ENCODE data around the gene KCTD2.
A peak's percentile ranks its signal among the peaks of the same experiment; 100 is the strongest.

KCTD2 gene

DNA sequence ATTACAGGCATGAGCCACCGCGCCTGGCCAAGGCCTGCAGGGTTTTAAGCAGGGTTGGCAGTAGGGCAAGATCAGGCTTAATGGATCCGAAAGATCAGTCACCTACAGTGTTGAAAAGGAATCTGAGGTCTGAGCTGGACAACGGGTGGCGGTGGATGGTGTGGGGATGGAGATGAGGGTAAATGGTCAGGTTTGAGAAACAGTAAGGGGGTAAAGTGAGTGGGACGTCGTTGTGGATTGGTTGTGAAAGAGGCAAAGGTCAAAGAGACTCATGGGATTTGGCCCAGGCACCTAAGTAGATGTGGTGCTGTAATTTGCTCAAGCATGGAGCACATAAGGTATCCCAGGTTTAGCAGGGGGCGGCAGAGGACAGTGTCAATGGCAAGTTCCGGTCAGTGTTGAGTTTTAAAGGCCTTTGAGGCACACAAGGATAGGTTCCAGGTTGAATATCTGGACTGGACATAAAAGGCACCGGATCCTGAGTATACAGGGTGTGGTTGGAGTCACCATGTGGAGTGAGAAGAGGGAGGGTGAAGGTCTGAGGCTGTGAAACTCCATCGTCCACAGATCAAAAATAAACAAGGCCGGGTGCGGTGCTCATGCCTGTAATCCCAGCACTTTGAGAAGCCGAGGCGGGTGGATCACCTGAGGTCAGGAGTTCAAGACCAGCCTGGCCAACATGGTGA is 39.6 kb downstream of the KCTD2 start:
- no peak overlapping the region for H3K27ac ChIP-seq
- no peak overlapping the region for H3K9ac ChIP-seq
- H3K4me1 ChIP-seq, result peaks cover 52% of the 10 kb centered on the region
- H3K4me2 ChIP-seq, result peak overlapping the region; percentile 98
- H3K4me3 ChIP-seq, result no peak overlapping the region
- H3K27me3 ChIP-seq, result no peaks in the 10 kb centered on the region
- no peak for TF ChIP-seq Cebpa-rat (IDR thresholded peaks at IDR 0.05)
- H3K9me3 ChIP-seq, result no peaks in the 10 kb centered on the region
- H4K20me1 ChIP-seq, result no peaks in the 10 kb centered on the region
- H3K36me3 ChIP-seq, result no peaks in the 10 kb centered on the region

DNA sequence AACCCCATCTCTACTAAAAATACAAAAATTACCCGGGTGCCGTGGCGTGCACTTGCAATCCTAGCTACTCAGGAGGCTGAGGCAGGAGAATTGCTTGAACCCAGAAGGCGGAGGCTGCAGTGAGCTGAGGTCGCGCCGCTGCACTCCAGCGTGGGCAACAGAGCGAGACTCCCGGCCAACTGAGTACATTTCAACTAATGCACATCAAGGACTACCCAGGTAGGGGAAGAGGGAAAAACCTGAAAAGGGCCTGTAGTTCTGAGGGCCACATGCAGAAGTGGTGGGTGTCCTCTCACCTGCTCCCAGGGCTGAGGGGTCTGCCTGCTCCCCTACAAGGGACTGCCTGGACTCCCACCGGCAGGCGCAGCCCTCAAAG is 40.1 kb downstream of the KCTD2 start:
- no peaks in the 10 kb centered on the region for H4K20me1 ChIP-seq
- H3K9me3 ChIP-seq, result no peaks in the 10 kb centered on the region
- no peak for TF ChIP-seq Cebpa-rat (IDR thresholded peaks at IDR 0.05)
- H3K9ac ChIP-seq, result peak overlapping the region; percentile 84
- H3K27me3 ChIP-seq, result no peaks in the 10 kb centered on the region
- peak overlapping the region; percentile 77 for H3K27ac ChIP-seq
- H3K36me3 ChIP-seq, result no peaks in the 10 kb centered on the region
- H3K4me3 ChIP-seq, result peak overlapping the region; percentile 76
- H3K4me1 ChIP-seq, result peaks cover 52% of the 10 kb centered on the region
- H3K4me2 ChIP-seq, result peak overlapping the region; percentile 98

DNA sequence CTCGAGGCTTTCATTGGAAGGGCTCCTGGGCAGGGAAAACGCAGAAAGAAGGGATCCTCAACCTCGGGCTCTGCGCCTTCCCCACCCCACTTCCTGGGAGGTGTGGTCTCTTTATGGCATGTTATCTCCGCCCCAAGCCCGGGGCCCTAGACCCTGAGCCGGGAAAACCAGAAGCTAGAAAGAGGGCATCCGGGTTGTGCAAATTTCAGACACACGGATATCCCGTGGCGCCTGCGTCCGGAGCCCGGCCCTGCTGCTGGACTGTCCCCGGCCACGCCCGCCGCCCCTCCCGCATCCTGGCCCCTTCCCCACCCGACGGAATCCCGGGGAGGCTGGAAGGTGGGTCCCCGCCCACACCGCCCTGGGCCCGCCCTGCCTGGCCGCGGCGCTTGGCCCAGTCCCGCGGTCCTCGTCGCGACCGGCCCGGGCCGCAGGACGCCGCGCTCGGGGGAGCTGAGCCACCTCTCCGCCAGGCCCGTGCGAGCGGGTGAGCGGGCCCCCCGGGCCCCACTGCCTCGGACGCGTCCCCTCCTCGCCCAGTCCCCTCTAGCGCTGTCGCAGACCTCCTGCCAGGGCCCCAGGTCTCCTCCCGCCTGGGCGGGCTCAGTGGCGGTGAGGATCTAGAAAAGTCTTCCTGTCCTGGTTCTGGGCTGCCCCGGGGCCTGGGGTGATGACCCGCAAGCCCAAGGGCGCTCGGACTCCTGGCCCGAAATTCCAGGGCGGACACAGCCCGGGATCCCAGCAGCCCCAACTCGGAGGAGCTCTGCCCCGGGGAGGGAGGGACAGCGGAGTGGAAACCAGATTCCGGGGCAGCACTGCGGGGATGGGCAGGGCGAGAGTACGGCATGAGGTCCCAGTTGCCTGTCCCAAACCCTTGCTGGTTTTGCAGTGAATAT is 40.8 kb downstream of the KCTD2 start, which contains the start of gene SLC16A5:
SLC16A5 (plus strand) TSS at position 397 of the 896 bp plus-strand sequence. CDS start 5,683 bp downstream, outside the sequence.
- no peaks in the 10 kb centered on the region for H3K36me3 ChIP-seq
- peak within 1 kb of the TSS; percentile 77 for H3K27ac ChIP-seq
- peak within 1 kb of the TSS; percentile 84 for H3K9ac ChIP-seq
- H3K9me3 ChIP-seq, result no peaks in the 10 kb centered on the region
- H3K4me1 ChIP-seq, result peaks cover 49% of the 10 kb centered on the region
- peak within 1 kb of the TSS; percentile 76 for H3K4me3 ChIP-seq
- H4K20me1 ChIP-seq, result no peaks in the 10 kb centered on the region
- H3K27me3 ChIP-seq, result no peaks in the 10 kb centered on the region
- peak within 1 kb of the TSS; percentile 98 for H3K4me2 ChIP-seq
- no peak for TF ChIP-seq Cebpa-rat (IDR thresholded peaks at IDR 0.05)

DNA sequence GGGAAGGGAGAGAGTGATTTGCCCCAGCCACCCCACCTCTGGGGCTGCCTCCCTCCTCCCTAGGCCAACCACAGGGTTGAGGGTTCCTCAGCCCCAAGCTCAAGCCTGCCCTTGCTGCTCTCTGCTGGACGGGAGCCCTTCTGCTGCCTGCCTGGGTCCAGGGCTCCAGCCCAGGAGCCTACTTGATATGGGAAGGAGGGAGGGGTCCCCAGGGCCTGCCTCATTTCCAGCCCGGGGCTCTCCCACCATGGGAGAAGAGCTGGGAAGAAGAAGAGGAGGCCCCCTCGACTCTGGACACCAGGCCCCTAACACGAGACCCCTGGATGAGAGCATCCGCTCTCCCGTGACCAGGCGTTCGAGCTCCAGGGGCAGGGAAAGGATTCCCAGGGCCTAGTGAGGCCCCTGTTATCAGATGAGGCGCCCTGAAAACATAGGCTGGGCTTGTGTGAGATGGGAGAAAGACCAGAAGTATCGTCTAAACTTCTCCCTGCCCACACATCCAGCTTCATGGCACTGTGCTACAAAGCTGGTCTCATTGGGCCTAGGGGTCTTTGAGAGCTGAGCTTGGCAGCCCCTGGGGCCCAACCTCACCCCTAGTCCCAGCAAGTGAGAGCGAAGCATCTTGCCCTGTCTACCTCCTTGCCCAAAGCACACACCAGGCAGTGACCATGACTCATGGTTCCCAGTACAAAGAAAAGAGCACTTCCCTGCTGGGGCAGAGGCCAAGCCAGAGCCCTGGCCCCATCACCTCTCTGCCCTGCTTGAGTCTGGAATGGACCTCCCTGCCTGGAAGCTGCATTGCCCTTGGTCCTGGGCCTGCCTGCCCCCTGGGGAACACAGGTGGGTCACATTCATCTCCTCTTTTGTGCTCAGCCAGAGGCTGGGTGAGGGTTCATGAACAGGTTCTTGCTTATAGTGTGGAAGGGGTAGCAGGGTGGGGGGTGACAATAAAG is 41.7 kb downstream of the KCTD2 start:
- Histone ChIP-seq H3K4me3 (peak overlapping the region; percentile 76), H3K4me1 (peaks cover 40% of the 10 kb centered on the region), H3K9ac (peak overlapping the region; percentile 84), H4K20me1 (no peaks in the 10 kb centered on the region), H3K27me3 (no peaks in the 10 kb centered on the region), H3K27ac (peak overlapping the region; percentile 77), H3K36me3 (no peaks in the 10 kb centered on the region), H3K4me2 (peak overlapping the region; percentile 98), H3K9me3 (no peaks in the 10 kb centered on the region)
- TF ChIP-seq Cebpa-rat (IDR thresholded peaks at IDR 0.05), result no peak

DNA sequence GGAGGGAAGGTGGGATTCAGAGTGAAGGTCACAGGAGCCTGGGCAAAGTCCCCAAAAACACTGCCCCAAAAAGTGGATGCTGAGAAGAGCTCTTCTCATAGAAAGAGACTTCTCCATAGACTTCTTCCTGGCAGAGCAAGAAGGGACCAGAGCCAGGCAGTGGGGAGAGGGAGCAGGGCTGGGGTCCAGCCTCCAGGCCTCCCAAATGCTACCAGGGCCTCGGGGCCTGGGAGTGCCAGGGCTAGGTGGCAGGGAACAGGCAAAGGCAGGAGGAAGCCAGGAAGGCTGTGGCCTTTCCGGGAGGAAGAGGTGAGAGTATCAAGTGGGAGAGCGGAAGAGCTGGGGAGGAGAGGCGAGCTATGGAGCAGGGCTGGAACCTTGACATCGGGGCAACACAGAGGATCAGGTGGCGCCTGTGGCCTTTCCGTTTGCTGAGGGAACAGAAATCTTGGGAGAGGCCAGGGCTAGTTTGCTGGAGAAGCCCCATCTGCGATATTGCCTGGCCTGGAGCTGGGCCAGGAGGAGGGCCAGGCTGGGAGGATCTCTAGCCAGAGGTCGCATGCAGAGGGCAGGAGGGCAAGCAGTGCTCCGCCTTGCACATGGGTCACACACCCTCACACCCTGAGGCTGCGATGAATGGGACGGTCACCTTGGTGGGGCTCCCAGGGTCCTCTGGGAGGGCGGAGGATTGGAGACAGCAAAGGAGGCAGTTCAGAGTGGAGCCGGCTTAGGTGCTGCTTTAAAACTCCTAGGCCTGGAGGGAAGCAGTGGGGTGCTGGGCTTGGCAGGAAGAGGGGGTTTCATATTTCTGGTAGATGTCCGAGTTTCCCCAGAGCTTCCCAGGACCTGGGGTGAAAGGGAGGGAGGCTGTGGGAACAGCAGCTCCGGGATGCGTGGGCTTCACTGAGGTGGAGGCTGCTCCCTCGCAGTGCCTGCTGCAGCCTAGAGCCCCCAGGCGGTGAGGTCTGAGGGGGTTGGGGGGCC is 44.1 kb downstream of the KCTD2 start:
- no peak overlapping the region for H3K4me2 ChIP-seq
- TF ChIP-seq Cebpa-rat (IDR thresholded peaks at IDR 0.05), result no peak
- H3K9ac ChIP-seq, result no peak overlapping the region
- H3K36me3 ChIP-seq, result no peaks in the 10 kb centered on the region
- peaks cover 27% of the 10 kb centered on the region for H3K4me1 ChIP-seq
- H3K27ac ChIP-seq, result no peak overlapping the region
- no peak overlapping the region for H3K4me3 ChIP-seq
- H3K9me3 ChIP-seq, result no peaks in the 10 kb centered on the region
- H3K27me3 ChIP-seq, result no peaks in the 10 kb centered on the region
- H4K20me1 ChIP-seq, result no peaks in the 10 kb centered on the region

DNA sequence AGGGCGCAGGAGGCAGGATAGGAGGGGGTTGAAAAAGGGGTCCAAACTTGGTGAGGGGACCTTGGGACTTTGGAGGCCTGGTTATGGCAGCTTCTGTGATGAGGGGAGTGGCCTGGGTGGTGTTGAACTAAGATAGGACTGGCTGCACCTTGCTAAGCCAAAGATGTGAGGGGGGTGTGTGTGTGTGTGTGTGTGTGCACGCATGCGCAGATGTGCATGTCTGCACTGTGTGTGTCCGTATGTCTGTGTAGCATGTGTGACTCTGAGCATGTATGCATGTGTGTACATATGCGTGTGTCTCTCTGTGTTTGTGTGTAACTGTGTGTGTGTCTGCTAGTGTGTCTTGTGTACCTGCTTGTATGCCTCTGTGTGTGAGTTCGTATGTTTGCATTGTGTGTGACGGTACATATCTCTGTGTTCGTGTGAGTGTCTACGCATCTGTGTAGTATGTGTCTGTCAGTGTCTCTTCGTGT is 44.9 kb downstream of the KCTD2 start:
- Histone ChIP-seq H3K36me3 (no peaks in the 10 kb centered on the region), H3K4me2 (no peak overlapping the region), H4K20me1 (no peaks in the 10 kb centered on the region), H3K9me3 (no peaks in the 10 kb centered on the region), H3K4me1 (peaks cover 25% of the 10 kb centered on the region), H3K27ac (no peak overlapping the region), H3K9ac (no peak overlapping the region), H3K27me3 (no peaks in the 10 kb centered on the region), H3K4me3 (no peak overlapping the region)
- no peak for TF ChIP-seq Cebpa-rat (IDR thresholded peaks at IDR 0.05)

DNA sequence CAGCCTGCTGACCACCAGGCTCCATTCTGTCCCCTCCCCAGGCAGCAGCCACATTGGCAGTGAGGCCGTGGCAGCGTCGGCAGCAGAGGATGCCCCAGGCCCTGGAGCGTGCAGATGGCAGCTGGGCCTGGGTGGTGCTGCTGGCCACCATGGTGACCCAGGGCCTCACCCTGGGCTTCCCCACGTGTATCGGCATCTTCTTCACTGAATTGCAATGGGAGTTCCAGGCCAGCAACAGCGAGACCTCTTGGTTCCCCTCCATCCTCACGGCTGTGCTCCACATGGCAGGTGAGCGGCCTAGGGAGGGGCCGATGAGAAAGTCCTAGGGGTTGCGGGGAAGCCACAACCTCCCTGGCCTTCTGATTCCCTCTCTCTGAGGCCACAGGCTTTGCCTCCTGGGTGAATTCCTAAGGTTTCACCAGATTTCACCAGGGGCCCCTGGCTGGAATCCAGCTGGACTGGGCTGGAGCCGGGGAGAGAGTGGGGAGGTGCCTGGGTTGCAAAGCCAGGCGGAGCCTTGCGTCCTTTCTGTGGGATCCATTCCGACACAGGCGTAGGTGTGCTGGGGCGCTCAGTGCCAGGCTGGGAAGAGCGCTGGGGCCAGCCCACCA is 46.6 kb downstream of the KCTD2 start:
- H4K20me1 ChIP-seq, result no peaks in the 10 kb centered on the region
- no peak overlapping the region for H3K4me3 ChIP-seq
- no peak overlapping the region for H3K4me2 ChIP-seq
- H3K4me1 ChIP-seq, result peaks cover 9% of the 10 kb centered on the region
- H3K9ac ChIP-seq, result no peak overlapping the region
- H3K9me3 ChIP-seq, result no peaks in the 10 kb centered on the region
- TF ChIP-seq Cebpa-rat (IDR thresholded peaks at IDR 0.05), result no peak
- H3K36me3 ChIP-seq, result no peaks in the 10 kb centered on the region
- H3K27me3 ChIP-seq, result no peaks in the 10 kb centered on the region
- H3K27ac ChIP-seq, result no peak overlapping the region

DNA sequence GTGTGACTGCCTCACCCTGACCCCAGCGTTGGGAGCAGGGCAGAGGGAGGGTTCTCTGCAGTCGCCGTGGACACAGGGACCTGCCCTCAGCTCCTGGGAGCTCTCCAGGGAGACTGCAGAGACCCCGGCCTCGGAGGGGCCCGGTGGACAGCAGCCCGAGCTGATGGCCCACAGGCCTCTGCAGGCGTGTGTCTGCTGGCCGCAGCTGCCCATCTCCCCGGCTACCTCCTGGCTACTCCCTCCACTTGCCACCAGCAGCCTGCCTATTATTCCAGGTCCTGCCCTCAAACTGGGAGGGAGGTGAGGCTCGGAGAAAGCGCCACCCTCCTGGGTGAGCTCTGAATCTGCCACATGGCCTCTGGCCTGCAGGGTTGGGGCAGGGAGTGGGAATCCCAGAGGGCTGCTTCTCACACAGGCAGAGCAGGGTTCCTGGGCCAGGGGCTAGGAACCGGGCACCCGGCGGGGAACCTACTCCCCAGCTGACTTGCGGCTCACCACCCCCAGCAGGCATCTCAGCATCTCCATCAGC is 47.9 kb downstream of the KCTD2 start:
- no peak overlapping the region for H3K9ac ChIP-seq
- H3K27ac ChIP-seq, result no peak overlapping the region
- peaks cover 2% of the 10 kb centered on the region; the same call in 1 of the 2 replicates for H3K36me3 ChIP-seq
- H4K20me1 ChIP-seq, result no peaks in the 10 kb centered on the region
- no peaks in the 10 kb centered on the region for H3K9me3 ChIP-seq
- no peaks in the 10 kb centered on the region for H3K27me3 ChIP-seq
- H3K4me1 ChIP-seq, result no peaks in the 10 kb centered on the region
- H3K4me3 ChIP-seq, result no peak overlapping the region
- H3K4me2 ChIP-seq, result no peak overlapping the region
- no peak for TF ChIP-seq Cebpa-rat (IDR thresholded peaks at IDR 0.05)
